Upper lobe of left lung (tissue), 4 donors: ENCODE data around the gene THSD7A.

ENCODE experiments used
- CTCF ChIP-seq, 6 experiments: fragments of 450-650 bp in 4 of 6; fragments of 200-600 bp in 2 of 6; sonication (generic) in 2 of 6; IDR thresholded peaks; one replicate each; pipeline ENCODE4 v1.5.1; 2016 to 2019; ENCODE audit warnings: antibody characterized with exemption in 6 of 6
- POLR2A ChIP-seq, 4 donors: fragments of 450-650 bp; IDR thresholded peaks; one replicate each; pipeline ENCODE4 v1.5.1; 2016 to 2017; ENCODE audit warnings: antibody characterized with exemption in 4 of 4, mild to moderate bottlenecking in 2 of 4

GRCh38 chr7:11374629-11375028, 457.4 kb downstream of the THSD7A start:
- TF ChIP-seq CTCF (IDR thresholded peaks at IDR 0.05): no peak
- no peak for TF ChIP-seq POLR2A (IDR thresholded peaks at IDR 0.05)
